ENCODE results near the gene SASH3. TPM values are rescaled to one million over a fixed set of nuclear protein-coding genes. Genes with fewer than 3 reads are reported as not detected.

Gene SASH3
- polyA plus RNA-seq, 1 of the 3 experiments (the other 2 are of a cell fraction), result not detected

DNA sequence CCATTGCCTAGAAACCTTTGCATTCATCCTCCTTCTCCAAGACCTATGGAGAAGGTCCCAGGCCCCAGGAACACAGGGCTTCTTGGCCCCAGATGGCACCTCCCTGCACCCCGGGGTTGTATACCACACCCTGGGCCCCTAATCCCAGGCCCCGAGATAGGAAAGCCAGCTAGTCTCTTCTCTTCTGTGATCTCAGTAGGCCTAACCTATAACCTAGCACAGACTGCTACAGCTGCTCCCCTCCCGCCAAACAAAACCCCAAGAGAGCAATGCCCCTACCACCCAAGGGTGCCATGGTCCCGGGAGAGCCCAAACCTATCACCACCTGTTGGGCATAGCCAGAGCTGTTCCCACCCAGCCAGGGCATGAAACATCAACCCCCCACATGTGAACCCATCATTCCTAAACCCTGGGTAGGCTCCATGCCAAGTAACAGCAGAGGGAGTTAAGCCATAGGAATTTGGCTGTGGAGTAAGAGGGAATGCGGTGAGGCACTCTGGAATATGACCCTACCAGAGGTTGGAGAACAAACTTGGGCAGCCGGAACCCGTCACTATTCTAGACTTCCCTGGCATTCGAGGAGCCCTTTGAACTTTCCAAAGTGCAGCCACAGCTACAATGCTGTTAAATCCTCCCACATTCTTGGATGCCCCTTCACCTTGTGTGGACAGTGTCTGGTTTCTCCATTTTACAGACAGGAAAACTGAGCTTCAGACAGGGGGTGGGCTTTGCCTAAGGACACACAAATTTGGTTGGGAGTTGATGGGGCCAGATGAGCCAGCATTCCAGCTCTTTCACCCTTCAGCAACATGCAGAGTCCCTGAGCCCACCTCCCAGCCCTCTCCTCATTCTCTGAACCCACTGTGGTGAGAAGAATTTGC lies 10.9 kb upstream of the SASH3 start:
- Histone ChIP-seq H3K9ac (no peak overlapping the region), H3K36me3 (replicated peaks in 1 of 2; ENCODE audit: control insufficient read depth in 1 of 2, insufficient read depth in 2 of 2, low read length in 1 of 2) (no peaks in the 10 kb centered on the region), H3K4me1 (ENCODE audit: control insufficient read depth in 1 of 2, insufficient read depth in 2 of 2, low read depth in 1 of 2, low read length in 1 of 2) (no peaks in the 10 kb centered on the region), H3K9me2 (no peaks in the 10 kb centered on the region), H3K79me2 (ENCODE audit: insufficient read depth) (no peaks in the 10 kb centered on the region), H3K4me2 (no peak overlapping the region), H4K20me1 (ENCODE audit: insufficient read depth) (no peaks in the 10 kb centered on the region), H3K27me3 (ENCODE audit: insufficient read depth) (peaks cover 10% of the 10 kb centered on the region; the same call in 1 of the 2 replicates), H2AFZ (ENCODE audit: low read depth) (no peak overlapping the region), H3K27ac (ENCODE audit: low read depth in 2 of 2, low read length in 1 of 2) (no peak overlapping the region), H3K9me3 (no peaks in the 10 kb centered on the region), H3F3A (replicated peaks; ENCODE audit: insufficient read depth) (no peaks in the 10 kb centered on the region), H3K4me3 (ENCODE audit: low read depth in 2 of 2, low read length in 1 of 2) (no peak overlapping the region)
- ChIA-PET POLR2A (no interaction called here), CTCF (interaction anchor here (1.0 to 1.8 kb wide), 2 partner anchors 157 to 168 kb away, joined by 3 to 4 read pairs; no protein-coding TSS in a partner anchor)
- TF ChIP-seq NRF1 (IDR thresholded peaks at IDR 0.05; ENCODE audit: low read depth, low read length), result no peak
- no peak for TF ChIP-seq RXRA (IDR thresholded peaks at IDR 0.05; ENCODE audit: borderline replicate concordance, low read depth)
- TF ChIP-seq YY1 (IDR thresholded peaks at IDR 0.05; ENCODE audit: low read depth), result no peak
- WGBS (ENCODE audit: low lambda C conversion rate), result 48% methylated on average over 3 of the region's 8 CpGs
- DNase-seq, result no peak

GRCh38 chrX:129769467-129770154 lies 10.1 kb upstream of the SASH3 start:
- H3K79me2 ChIP-seq (ENCODE audit: insufficient read depth), result no peaks in the 10 kb centered on the region
- CTCF ChIA-PET, result interaction anchor here (1.0 to 1.8 kb wide), 2 partner anchors 156 to 168 kb away, joined by 3 to 4 read pairs; no protein-coding TSS in a partner anchor

More at GRCh38 chrX:129769467-129770154, 10.1 kb upstream of the SASH3 start:
- POLR2A ChIA-PET, result no interaction called here
- H3K9ac ChIP-seq, result no peak overlapping the region
- H4K20me1 ChIP-seq (ENCODE audit: insufficient read depth), result no peaks in the 10 kb centered on the region
- no peaks in the 10 kb centered on the region for H3K4me1 ChIP-seq (ENCODE audit: control insufficient read depth in 1 of 2, insufficient read depth in 2 of 2, low read depth in 1 of 2, low read length in 1 of 2)
- no peaks in the 10 kb centered on the region for H3K9me2 ChIP-seq
- DNase-seq, result no peak
- H3K27ac ChIP-seq (ENCODE audit: low read depth in 2 of 2, low read length in 1 of 2), result no peak overlapping the region
- H3K36me3 ChIP-seq (replicated peaks in 1 of 2; ENCODE audit: control insufficient read depth in 1 of 2, insufficient read depth in 2 of 2, low read length in 1 of 2), result no peaks in the 10 kb centered on the region
- H3K9me3 ChIP-seq, result no peaks in the 10 kb centered on the region
- no peak for TF ChIP-seq USF2 (IDR thresholded peaks at IDR 0.05; ENCODE audit: borderline replicate concordance, low read depth, low read length)
- no peak for TF ChIP-seq FOXJ3 (CRISPR knock-in tag; IDR thresholded peaks at IDR 0.05)
- TF ChIP-seq GATA2 (CRISPR knock-in tag; IDR thresholded peaks at IDR 0.05), result no peak
- TF ChIP-seq SMC3 (IDR thresholded peaks at IDR 0.05; ENCODE audit: low read depth, low read length), result no peak
- no peak for TF ChIP-seq EZH2phosphoT487 (IDR thresholded peaks at IDR 0.05; ENCODE audit: borderline replicate concordance, low read depth)
- TF ChIP-seq, protein P1, sequence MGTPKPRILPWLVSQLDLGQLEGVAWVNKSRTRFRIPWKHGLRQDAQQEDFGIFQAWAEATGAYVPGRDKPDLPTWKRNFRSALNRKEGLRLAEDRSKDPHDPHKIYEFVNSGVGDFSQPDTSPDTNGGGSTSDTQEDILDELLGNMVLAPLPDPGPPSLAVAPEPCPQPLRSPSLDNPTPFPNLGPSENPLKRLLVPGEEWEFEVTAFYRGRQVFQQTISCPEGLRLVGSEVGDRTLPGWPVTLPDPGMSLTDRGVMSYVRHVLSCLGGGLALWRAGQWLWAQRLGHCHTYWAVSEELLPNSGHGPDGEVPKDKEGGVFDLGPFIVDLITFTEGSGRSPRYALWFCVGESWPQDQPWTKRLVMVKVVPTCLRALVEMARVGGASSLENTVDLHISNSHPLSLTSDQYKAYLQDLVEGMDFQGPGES (IDR thresholded peaks at IDR 0.05; ENCODE audit: low read depth, low read length), result no peak
- TF ChIP-seq MAX (IDR thresholded peaks at IDR 0.05; ENCODE audit: low read depth), result no peak
- H3F3A ChIP-seq (replicated peaks; ENCODE audit: insufficient read depth), result no peaks in the 10 kb centered on the region
- 51% methylated on average over 6 of the region's 9 CpGs for WGBS (ENCODE audit: low lambda C conversion rate)
- peaks cover 10% of the 10 kb centered on the region; the same call in 1 of the 2 replicates for H3K27me3 ChIP-seq (ENCODE audit: insufficient read depth)
- H3K4me2 ChIP-seq, result no peak overlapping the region
- H2AFZ ChIP-seq (ENCODE audit: low read depth), result no peak overlapping the region
- no peak overlapping the region for H3K4me3 ChIP-seq (ENCODE audit: low read depth in 2 of 2, low read length in 1 of 2)
